Bone marrow (tissue), 2 donors: ENCODE results near the gene HIGD1A.
"Not testable (repeated sequence)": the region's sequence is repeated elsewhere in the genome, so short reads cannot be mapped to it uniquely, and the experiment has no call there.

ENCODE experiments used
- DNase-seq, 2 donors: peaks; one replicate each; lab custom pipeline; 2025; lab: John Stamatoyannopoulos, UW

HIGD1A gene

GRCh38 chr3:42829083-42829627 lies 24.9 kb upstream of the HIGD1A start:
- no peak for DNase-seq

GRCh38 chr3:42827654-42828053 lies 23.4 kb upstream of the HIGD1A start:
- no peak for DNase-seq

GRCh38 chr3:42827023-42827422 lies 22.7 kb upstream of the HIGD1A start:
- no peak for DNase-seq

GRCh38 chr3:42826141-42826540 lies 21.9 kb upstream of the HIGD1A start:
- no peak for DNase-seq

- no peak for DNase-seq
Measured at GRCh38 chr3:42823351-42823750, 19.1 kb upstream of the HIGD1A start.

GRCh38 chr3:42822828-42823227 lies 18.5 kb upstream of the HIGD1A start:
- DNase-seq, result no peak

GRCh38 chr3:42820746-42821051 lies 16.4 kb upstream of the HIGD1A start:
- DNase-seq, result no peak

GRCh38 chr3:42819351-42819965 lies 15.2 kb upstream of the HIGD1A start:
- no peak for DNase-seq

GRCh38 chr3:42815826-42816225 lies 11.5 kb upstream of the HIGD1A start:
- no peak for DNase-seq

- no peak for DNase-seq
Measured at GRCh38 chr3:42814914-42815507, 10.7 kb upstream of the HIGD1A start.

- DNase-seq, result no peak
Measured at GRCh38 chr3:42814246-42814645, 10.0 kb upstream of the HIGD1A start.

GRCh38 chr3:42811118-42811883 lies 7.0 kb upstream of the HIGD1A start:
- not testable (repeated sequence) for DNase-seq

GRCh38 chr3:42810706-42811105 lies 6.4 kb upstream of the HIGD1A start:
- DNase-seq, result not testable (repeated sequence)

- no peak for DNase-seq
Measured at GRCh38 chr3:42809202-42809601, 4.9 kb upstream of the HIGD1A start, which contains the start of gene ACKR2. Gene ACKR2 (plus strand): TSS chr3:42809445. CDS start chr3:42864503, 55,058 bp downstream.

- no peak for DNase-seq
Measured at GRCh38 chr3:42807929-42808328, 3.6 kb upstream of the HIGD1A start.

GRCh38 chr3:42805141-42805821 lies 991 bp upstream of the HIGD1A start:
- no peak for DNase-seq

- no peak for DNase-seq
Measured at GRCh38 chr3:42804831-42805132, 492 bp upstream of the HIGD1A start.

GRCh38 chr3:42803414-42804105 lies 730 bp downstream of the HIGD1A start:
- no peak for DNase-seq

GRCh38 chr3:42802876-42803413 lies 1.3 kb downstream of the HIGD1A start:
- DNase-seq, result no peak

- DNase-seq, result no peak
Measured at GRCh38 chr3:42801784-42802183, 2.5 kb downstream of the HIGD1A start.

- DNase-seq, result no peak
Measured at GRCh38 chr3:42801048-42801620, 3.2 kb downstream of the HIGD1A start.
